Parathyroid adenoma (tissue), 2 donors: ENCODE data around the gene ATG5.

ENCODE experiments used
- H2AFZ ChIP-seq: fragments of 300-600 bp; sonication (generic); one replicate; pipeline ENCODE4 v1.7.0; 2017; ENCODE audit warnings: antibody characterized with exemption, mild to moderate bottlenecking
- H3K27ac ChIP-seq: fragments of 300-600 bp; sonication (generic); one replicate; pipeline ENCODE4 v1.7.0; 2017
- H3K27me3 ChIP-seq: fragments of 300-600 bp; sonication (generic); one replicate; pipeline ENCODE4 v1.7.0; 2017; ENCODE audit warnings: low read length; ENCODE audit not compliant: control insufficient read depth, insufficient read depth
- H3K36me3 ChIP-seq: fragments of 300-600 bp; sonication (generic); one replicate; pipeline ENCODE4 v1.7.0; 2017; ENCODE audit warnings: low read length; ENCODE audit not compliant: control insufficient read depth, insufficient read depth
- H3K4me1 ChIP-seq: fragments of 300-600 bp; sonication (generic); one replicate; pipeline ENCODE4 v1.7.0; 2017; ENCODE audit warnings: control low read depth
- H3K4me2 ChIP-seq: fragments of 300-600 bp; sonication (generic); one replicate; pipeline ENCODE4 v1.7.0; 2017; ENCODE audit warnings: low read length
- H3K4me3 ChIP-seq: fragments of 300-600 bp; sonication (generic); one replicate; pipeline ENCODE4 v1.7.0; 2017; ENCODE audit warnings: low read depth, low read length
- H3K79me2 ChIP-seq: fragments of 300-600 bp; sonication (generic); one replicate; pipeline ENCODE4 v1.7.0; 2017; ENCODE audit warnings: control low read depth
- H3K9ac ChIP-seq: fragments of 300-600 bp; sonication (generic); one replicate; pipeline ENCODE4 v1.7.0; 2017; ENCODE audit warnings: mild to moderate bottlenecking
- H3K9me3 ChIP-seq: fragments of 300-600 bp; sonication (generic); one replicate; pipeline ENCODE4 v1.7.0; 2017; ENCODE audit warnings: low read length; ENCODE audit not compliant: control insufficient read depth
- CTCF ChIP-seq: fragments of 300-600 bp; sonication (generic); IDR thresholded peaks from one replicate; pipeline ENCODE4 v1.7.0; 2017; ENCODE audit warnings: antibody characterized with exemption, mild to moderate bottlenecking
- donor health status: primary hyperparathyroidism.

Gene ATG5

DNA sequence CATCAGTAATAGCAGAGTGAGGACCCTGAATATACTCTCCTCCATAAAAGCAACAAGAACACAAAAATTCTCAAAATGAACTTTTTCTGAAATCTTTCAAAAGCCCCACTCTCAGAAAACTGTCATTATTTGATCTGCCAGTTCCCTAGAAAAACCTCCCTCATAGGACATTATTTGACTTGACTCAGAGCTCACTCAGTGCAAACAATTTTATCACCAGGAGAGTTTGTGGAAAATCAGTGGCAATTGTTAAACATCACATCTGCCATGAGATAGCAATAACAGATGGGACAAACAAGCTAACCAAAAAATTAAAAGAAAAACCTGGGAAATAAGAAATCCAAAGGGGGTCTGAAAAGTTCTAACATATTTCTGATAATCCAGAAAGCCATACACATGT is 100.0 kb downstream of the ATG5 start:
- no peak for TF ChIP-seq CTCF
- H3K79me2 ChIP-seq = peaks cover 8% of the 10 kb centered on the region

GRCh38 chr6:106223300-106223930 is 102.1 kb downstream of the ATG5 start:
- H3K4me2 ChIP-seq = no peak overlapping the region

More for the DNA sequence above, 100.0 kb downstream of the ATG5 start:
- Histone ChIP-seq H3K36me3 (no peaks in the 10 kb centered on the region), H3K4me2 (no peak overlapping the region), H3K9ac (no peak overlapping the region), H3K9me3 (no peaks in the 10 kb centered on the region), H3K27me3 (no peaks in the 10 kb centered on the region), H3K4me3 (no peak overlapping the region), H2AFZ (no peak overlapping the region), H3K27ac (no peak overlapping the region), H3K4me1 (peaks cover 4% of the 10 kb centered on the region)

GRCh38 chr6:106220485-106220884 is 105.1 kb downstream of the ATG5 start:
- Histone ChIP-seq H3K79me2 (peaks cover 8% of the 10 kb centered on the region), H3K27me3 (no peaks in the 10 kb centered on the region), H3K4me3 (no peak overlapping the region), H2AFZ (no peak overlapping the region), H3K27ac (no peak overlapping the region), H3K4me1 (peaks cover 4% of the 10 kb centered on the region), H3K9ac (no peak overlapping the region), H3K9me3 (no peaks in the 10 kb centered on the region), H3K4me2 (no peak overlapping the region), H3K36me3 (no peaks in the 10 kb centered on the region)
- TF ChIP-seq CTCF = no peak

More at GRCh38 chr6:106223300-106223930, 102.1 kb downstream of the ATG5 start:
- no peak overlapping the region for H3K27ac ChIP-seq
- no peak overlapping the region for H3K4me3 ChIP-seq
- no peaks in the 10 kb centered on the region for H3K36me3 ChIP-seq
- no peak overlapping the region for H3K9ac ChIP-seq
- no peak overlapping the region for H2AFZ ChIP-seq
- peaks cover 8% of the 10 kb centered on the region for H3K79me2 ChIP-seq
- no peaks in the 10 kb centered on the region for H3K27me3 ChIP-seq
- peaks cover 4% of the 10 kb centered on the region for H3K4me1 ChIP-seq
- peak; percentile 57 for TF ChIP-seq CTCF
- H3K9me3 ChIP-seq = no peaks in the 10 kb centered on the region

GRCh38 chr6:106216527-106216926 is 109.0 kb downstream of the ATG5 start:
- no peaks in the 10 kb centered on the region for H3K4me1 ChIP-seq
- no peak for TF ChIP-seq CTCF
- no peak overlapping the region for H3K9ac ChIP-seq
- H3K9me3 ChIP-seq = no peaks in the 10 kb centered on the region
- H3K4me2 ChIP-seq = no peak overlapping the region
- no peaks in the 10 kb centered on the region for H3K36me3 ChIP-seq
- H3K4me3 ChIP-seq = no peak overlapping the region
- H3K27me3 ChIP-seq = no peaks in the 10 kb centered on the region
- no peak overlapping the region for H3K27ac ChIP-seq
- H2AFZ ChIP-seq = no peak overlapping the region
- peaks cover 2% of the 10 kb centered on the region for H3K79me2 ChIP-seq

GRCh38 chr6:106215608-106216007 is 110.0 kb downstream of the ATG5 start:
- Histone ChIP-seq H3K27ac (no peak overlapping the region), H3K4me3 (no peak overlapping the region), H3K9ac (no peak overlapping the region), H3K27me3 (no peaks in the 10 kb centered on the region), H3K4me1 (no peaks in the 10 kb centered on the region), H3K79me2 (no peaks in the 10 kb centered on the region), H3K9me3 (no peaks in the 10 kb centered on the region), H2AFZ (no peak overlapping the region), H3K36me3 (no peaks in the 10 kb centered on the region), H3K4me2 (no peak overlapping the region)
- TF ChIP-seq CTCF = no peak
